PC-3 (cell line): ENCODE results near the gene ARHGEF37. TPM values are rescaled to one million over a fixed set of nuclear protein-coding genes. Genes with fewer than 3 reads are reported as not detected.
"Not testable (repeated sequence)": the region's sequence is repeated elsewhere in the genome, so short reads cannot be mapped to it uniquely, and the experiment has no call there.

Experiments used
- ATAC-seq: fragments of 200-7000 bp; cut with Tn5 transposase; 2 replicates; pipeline ENCODE4 v1.9.1; 2020; ENCODE audit warnings: mild to moderate bottlenecking, moderate library complexity
- BruUV-seq: library from RNA; stranded (reverse); fragments of 400-500 nt; replicated peaks from 2 replicates; lab custom pipeline; 2021; lab: Mats Ljungman, UMichigan
- CTCF ChIA-PET: fragments of 300-600 bp; sonication (Branson Sonifier 250); formaldehyde crosslinking; loops from one replicate; lab custom pipeline; 2022; ENCODE audit warnings: antibody characterized with exemption; lab: Charles Lee
- POLR2A ChIA-PET: fragments of 300-600 bp; sonication (Branson Sonifier 250); formaldehyde crosslinking; loops from one replicate; lab custom pipeline; 2022; ENCODE audit warnings: antibody characterized with exemption; ENCODE audit not compliant: unreplicated experiment; lab: Charles Lee
- DNase-seq: peaks from one replicate; pipeline ENCODE4 v3.0.0-alpha.2; 2015
- H2AFZ ChIP-seq: fragments of 300-600 bp; sonication (generic); 2 replicates; pipeline ENCODE4 v1.6.0; 2016; ENCODE audit warnings: antibody characterized with exemption, low read length
- H3F3A ChIP-seq: fragments of 300-600 bp; sonication (generic); one replicate; pipeline ENCODE4 v1.6.0; 2017; ENCODE audit warnings: antibody characterized with exemption, low read length, control low read depth, mild to moderate bottlenecking; ENCODE audit not compliant: unreplicated experiment
- H3K27ac ChIP-seq: fragments of 300-600 bp; sonication (generic); 2 replicates; pipeline ENCODE4 v1.5.1; 2016; ENCODE audit warnings: mild to moderate bottlenecking, low read length
- H3K27me3 ChIP-seq: fragments of 300-600 bp; sonication (generic); 2 replicates; pipeline ENCODE4 v1.6.1; 2016; ENCODE audit warnings: low read length, mixed read lengths
- H3K36me3 ChIP-seq: fragments of 300-600 bp; sonication (generic); 2 replicates; pipeline ENCODE4 v1.6.1; 2016; ENCODE audit warnings: low read depth, mixed run types, low read length, mixed read lengths
- H3K4me1 ChIP-seq: fragments of 300-600 bp; sonication (generic); 2 replicates; pipeline ENCODE4 v1.5.1; 2016; ENCODE audit warnings: low read length; ENCODE audit not compliant: insufficient read depth
- H3K4me2 ChIP-seq: fragments of 300-600 bp; sonication (generic); 2 replicates; pipeline ENCODE4 v1.6.0; 2016; ENCODE audit warnings: low read length
- H3K4me3 ChIP-seq: fragments of 300-600 bp; sonication (generic); 2 replicates; pipeline ENCODE4 v1.5.1; 2016; ENCODE audit warnings: mild to moderate bottlenecking, low read length, mixed read lengths
- H3K79me2 ChIP-seq: fragments of 300-600 bp; sonication (generic); 2 replicates; pipeline ENCODE4 v1.6.1; 2017; ENCODE audit warnings: low read length, mixed read lengths
- H3K9ac ChIP-seq: fragments of 300-600 bp; sonication (generic); 2 replicates; pipeline ENCODE4 v1.6.0; 2016; ENCODE audit warnings: mild to moderate bottlenecking, low read length
- H3K9me2 ChIP-seq: fragments of 300-600 bp; sonication (generic); replicated peaks from 2 replicates; pipeline ENCODE4 v1.6.1; 2016; ENCODE audit warnings: mixed run types, low read length, mixed read lengths
- H3K9me3 ChIP-seq: fragments of 300-600 bp; sonication (generic); 2 replicates; pipeline ENCODE4 v1.6.1; 2016; ENCODE audit warnings: low read length, mixed read lengths
- H4K20me1 ChIP-seq: fragments of 300-600 bp; sonication (generic); 2 replicates; pipeline ENCODE4 v1.6.1; 2016; ENCODE audit warnings: low read length, mixed read lengths
- EZH2 ChIP-seq: fragments of 300-600 bp; sonication (generic); IDR thresholded peaks from one replicate; pipeline ENCODE4 v1.6.1; 2017; ENCODE audit warnings: antibody characterized with exemption, mild to moderate bottlenecking, low read length; ENCODE audit not compliant: unreplicated experiment
- EZH2phosphoT487 ChIP-seq: fragments of 300-600 bp; sonication (generic); IDR thresholded peaks from 2 replicates; pipeline ENCODE4 v1.6.1; 2018; ENCODE audit warnings: mild to moderate bottlenecking, antibody characterized with exemption, low read length, borderline replicate concordance
- intact Hi-C: fragments of 100-400 bp; cut with micrococcal nuclease; formaldehyde crosslinking; loops from 2 replicates; pipeline ENCODE4 v1.9.0; 2023
- total RNA-seq: library from RNA; depleted of rRNA; stranded (reverse); fragments of >200 nt; gene quantifications from 2 replicates; pipeline ENCODE4 v1.2.3, GENCODE V29; 2014
- TF ChIP-seq, protein P1 (sequence below): fragments of 300-600 bp; sonication (generic); conservative IDR thresholded peaks from 2 replicates; pipeline ENCODE4 v1.5.1; 2017; ENCODE audit warnings: antibody characterized with exemption, low read depth, mild to moderate bottlenecking, low read length

ARHGEF37 gene
- total RNA-seq, 1 experiment from 2014 or later = 6.5 TPM

DNA sequence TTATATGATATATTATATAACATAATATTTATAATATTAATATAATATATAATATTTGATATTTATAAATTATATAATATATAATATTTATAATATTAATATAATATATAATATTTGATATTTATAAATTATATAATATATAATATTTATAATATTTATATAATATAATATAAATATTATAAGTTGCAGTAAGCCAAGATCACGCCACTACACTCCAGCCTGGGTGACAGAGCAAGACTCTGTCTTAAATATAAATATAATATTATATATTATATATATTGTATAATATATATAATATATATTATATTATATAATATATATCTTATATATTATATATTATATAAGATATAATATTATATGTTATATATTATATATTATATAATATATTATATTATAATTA, 68.4 kb downstream of the ARHGEF37 start:
- CTCF ChIA-PET = interaction anchor here (0.6 kb wide), 1 partner anchor 341 kb away, joined by 4 read pairs; no protein-coding TSS in a partner anchor
- H3K4me3 ChIP-seq, BruUV-seq, DNase-seq, H3K79me2 ChIP-seq, H3K27me3 ChIP-seq, H3K9me2 ChIP-seq, H3F3A ChIP-seq, H4K20me1 ChIP-seq, intact Hi-C loops, H3K4me1 ChIP-seq, POLR2A ChIA-PET, H3K9ac ChIP-seq, H2AFZ ChIP-seq, ATAC-seq, H3K4me2 ChIP-seq, H3K27ac ChIP-seq, H3K36me3 ChIP-seq, H3K9me3 ChIP-seq: not testable (repeated sequence)

DNA sequence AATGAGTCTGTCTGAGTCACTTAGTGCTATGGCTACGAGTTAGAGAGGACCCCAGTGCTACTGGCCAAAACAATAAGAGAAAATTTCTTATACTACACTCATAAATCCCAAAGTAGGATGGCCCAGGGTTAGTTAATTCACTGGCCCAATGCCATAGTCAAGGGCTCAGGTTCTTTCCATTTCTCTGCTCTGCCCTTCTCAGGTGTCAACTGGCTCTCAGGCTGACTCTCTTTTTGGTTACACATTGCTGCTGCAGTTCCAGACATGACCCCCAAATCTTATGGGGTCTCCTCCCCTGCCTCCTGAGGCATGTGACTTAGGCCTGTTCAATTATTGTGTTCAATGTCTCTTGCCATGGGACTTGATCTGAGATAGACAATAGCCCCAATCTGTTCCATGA, 70.4 kb downstream of the ARHGEF37 start:
- Histone ChIP-seq H2AFZ (no peak overlapping the region), H3K4me3 (no peak overlapping the region), H3F3A (no peaks in the 10 kb centered on the region), H3K4me2 (no peak overlapping the region), H3K27me3 (no peaks in the 10 kb centered on the region), H3K4me1 (no peaks in the 10 kb centered on the region), H3K79me2 (no peaks in the 10 kb centered on the region), H3K9me2 (no peaks in the 10 kb centered on the region), H3K27ac (no peak overlapping the region), H3K9me3 (no peaks in the 10 kb centered on the region), H3K36me3 (no peaks in the 10 kb centered on the region), H4K20me1 (no peaks in the 10 kb centered on the region), H3K9ac (no peak overlapping the region)
- ATAC-seq (no peak), DNase-seq (no peak)
- POLR2A ChIA-PET = no interaction called here
- TF ChIP-seq EZH2phosphoT487 (no peak), EZH2 (no peak)
- TF ChIP-seq, protein P1, sequence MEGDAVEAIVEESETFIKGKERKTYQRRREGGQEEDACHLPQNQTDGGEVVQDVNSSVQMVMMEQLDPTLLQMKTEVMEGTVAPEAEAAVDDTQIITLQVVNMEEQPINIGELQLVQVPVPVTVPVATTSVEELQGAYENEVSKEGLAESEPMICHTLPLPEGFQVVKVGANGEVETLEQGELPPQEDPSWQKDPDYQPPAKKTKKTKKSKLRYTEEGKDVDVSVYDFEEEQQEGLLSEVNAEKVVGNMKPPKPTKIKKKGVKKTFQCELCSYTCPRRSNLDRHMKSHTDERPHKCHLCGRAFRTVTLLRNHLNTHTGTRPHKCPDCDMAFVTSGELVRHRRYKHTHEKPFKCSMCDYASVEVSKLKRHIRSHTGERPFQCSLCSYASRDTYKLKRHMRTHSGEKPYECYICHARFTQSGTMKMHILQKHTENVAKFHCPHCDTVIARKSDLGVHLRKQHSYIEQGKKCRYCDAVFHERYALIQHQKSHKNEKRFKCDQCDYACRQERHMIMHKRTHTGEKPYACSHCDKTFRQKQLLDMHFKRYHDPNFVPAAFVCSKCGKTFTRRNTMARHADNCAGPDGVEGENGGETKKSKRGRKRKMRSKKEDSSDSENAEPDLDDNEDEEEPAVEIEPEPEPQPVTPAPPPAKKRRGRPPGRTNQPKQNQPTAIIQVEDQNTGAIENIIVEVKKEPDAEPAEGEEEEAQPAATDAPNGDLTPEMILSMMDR = no peak
- intact Hi-C loops = no loop called here
- CTCF ChIA-PET = interaction anchor here (1.0 kb wide), 1 partner anchor 16 kb away, joined by 5 read pairs; no protein-coding TSS in a partner anchor
- no TSS peak for BruUV-seq

DNA sequence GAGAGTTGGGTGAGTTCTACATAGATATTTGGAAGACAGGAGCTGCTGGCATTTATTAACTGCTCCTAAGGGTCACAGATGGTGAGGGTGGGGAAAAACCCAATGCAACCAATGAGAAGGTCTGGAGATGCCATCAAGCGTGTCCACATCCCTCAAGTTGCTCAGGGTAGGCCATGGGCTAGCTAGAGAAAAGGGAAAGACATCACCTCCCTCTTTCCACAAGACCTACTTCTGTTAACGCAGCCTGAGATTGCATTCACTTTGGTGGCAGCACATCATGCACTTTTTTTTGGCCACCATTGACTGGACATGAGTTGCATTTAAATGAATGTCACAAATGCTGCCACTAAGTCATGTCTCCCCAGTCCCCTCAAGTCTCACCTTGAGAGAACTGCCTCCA, 71.4 kb downstream of the ARHGEF37 start:
- TF ChIP-seq, protein P1 = no peak
- no peak for TF ChIP-seq EZH2phosphoT487
- TF ChIP-seq EZH2 = no peak
- H3K9me3 ChIP-seq = no peaks in the 10 kb centered on the region
- no peaks in the 10 kb centered on the region for H3F3A ChIP-seq
- no peaks in the 10 kb centered on the region for H3K9me2 ChIP-seq
- DNase-seq = no peak
- no peak overlapping the region for H3K9ac ChIP-seq
- no peaks in the 10 kb centered on the region for H4K20me1 ChIP-seq
- no peaks in the 10 kb centered on the region for H3K79me2 ChIP-seq
- CTCF ChIA-PET = no interaction called here
- H2AFZ ChIP-seq = no peak overlapping the region
- POLR2A ChIA-PET = no interaction called here
- no TSS peak for BruUV-seq
- H3K4me3 ChIP-seq = no peak overlapping the region
- ATAC-seq = no peak
- H3K4me1 ChIP-seq = no peaks in the 10 kb centered on the region
- no peak overlapping the region for H3K27ac ChIP-seq
- intact Hi-C loops = no loop called here
- H3K36me3 ChIP-seq = no peaks in the 10 kb centered on the region
- H3K4me2 ChIP-seq = no peak overlapping the region
- no peaks in the 10 kb centered on the region for H3K27me3 ChIP-seq
